NCI-H526 treated with DMSO at 0.1 percent for 48 hours (cell line): ENCODE data around the gene KRT38.

Experiments
- DNase-seq: peaks from one replicate; lab custom pipeline; 2025; lab: John Stamatoyannopoulos, UW

The KRT38 gene

DNA sequence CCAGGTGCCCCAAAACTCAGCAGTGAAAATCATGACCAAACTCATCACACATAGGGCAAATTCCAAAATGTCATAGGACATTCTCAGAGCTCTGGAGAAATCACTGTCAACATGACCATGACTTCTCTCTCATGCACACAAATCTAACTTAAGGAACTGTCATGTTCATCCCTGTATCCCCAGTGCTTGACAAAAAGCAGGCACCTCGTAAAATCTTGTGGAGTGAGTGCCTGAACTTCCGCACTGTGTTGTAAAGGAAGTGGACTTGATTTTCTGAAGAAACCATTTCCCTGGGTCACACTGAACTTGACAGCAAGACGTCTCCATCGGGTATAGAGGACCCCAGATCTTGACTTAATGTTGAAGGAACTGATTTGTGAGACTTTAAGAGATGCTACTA is 19.2 kb downstream of the KRT38 start:
- DNase-seq = no peak

DNA sequence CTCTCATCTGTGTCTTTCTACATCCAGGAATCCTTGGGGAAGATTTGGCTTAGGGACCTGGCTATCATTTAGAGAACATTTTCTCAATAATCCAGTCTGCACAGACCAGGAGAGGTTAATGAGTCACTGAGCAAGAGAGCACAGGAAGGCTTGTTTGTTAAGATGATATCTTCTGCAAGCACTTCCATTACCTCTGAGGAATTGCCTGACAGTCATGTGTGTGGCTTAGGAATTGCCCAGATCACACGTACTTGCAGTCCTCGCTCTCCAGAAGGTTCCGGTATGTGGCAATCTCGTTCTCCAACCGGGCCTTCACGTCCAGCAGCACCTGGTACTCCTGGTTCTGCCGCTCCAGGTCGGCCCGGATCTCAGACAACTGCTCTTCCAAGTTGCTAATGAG is 19.7 kb downstream of the KRT38 start:
- DNase-seq = no peak

DNA sequence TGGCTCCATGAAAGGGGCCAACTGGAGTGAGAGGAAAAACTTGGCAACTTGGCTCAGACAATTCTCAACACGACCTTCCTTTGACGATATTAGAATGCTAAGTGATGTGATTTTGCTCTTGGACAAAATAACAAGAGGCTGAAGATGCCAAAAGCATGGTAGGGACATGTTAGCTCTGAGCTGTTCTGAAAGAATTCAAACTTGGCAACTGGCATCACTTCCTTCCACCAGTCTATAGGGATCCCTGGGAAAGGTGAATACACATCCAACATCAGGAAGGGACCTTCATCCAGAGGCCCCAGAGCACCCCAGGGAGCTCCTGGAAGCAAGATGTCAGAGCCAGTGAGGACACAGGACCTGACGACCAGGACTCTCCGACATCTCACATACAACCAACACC is 20.6 kb downstream of the KRT38 start:
- no peak for DNase-seq

DNA sequence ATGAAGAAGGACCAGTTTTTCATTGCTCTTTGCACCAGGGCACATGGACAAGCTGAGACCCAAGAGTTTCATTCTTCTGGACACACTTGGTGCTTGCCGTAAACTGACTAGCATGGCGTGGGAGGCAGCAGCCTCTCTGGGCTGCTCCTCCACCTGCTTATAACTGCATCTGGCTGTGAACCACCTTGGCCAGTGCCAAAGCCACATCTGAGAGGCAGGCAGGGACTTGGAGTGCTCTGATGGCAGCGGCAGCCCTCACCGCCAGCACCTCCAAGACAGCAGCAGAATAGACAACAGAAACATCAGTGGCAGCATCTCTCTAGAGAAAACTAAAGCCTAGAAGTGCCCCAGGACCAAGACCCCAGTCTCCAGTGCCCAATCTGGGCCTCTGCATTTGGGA is 21.1 kb downstream of the KRT38 start:
- no peak for DNase-seq

DNA sequence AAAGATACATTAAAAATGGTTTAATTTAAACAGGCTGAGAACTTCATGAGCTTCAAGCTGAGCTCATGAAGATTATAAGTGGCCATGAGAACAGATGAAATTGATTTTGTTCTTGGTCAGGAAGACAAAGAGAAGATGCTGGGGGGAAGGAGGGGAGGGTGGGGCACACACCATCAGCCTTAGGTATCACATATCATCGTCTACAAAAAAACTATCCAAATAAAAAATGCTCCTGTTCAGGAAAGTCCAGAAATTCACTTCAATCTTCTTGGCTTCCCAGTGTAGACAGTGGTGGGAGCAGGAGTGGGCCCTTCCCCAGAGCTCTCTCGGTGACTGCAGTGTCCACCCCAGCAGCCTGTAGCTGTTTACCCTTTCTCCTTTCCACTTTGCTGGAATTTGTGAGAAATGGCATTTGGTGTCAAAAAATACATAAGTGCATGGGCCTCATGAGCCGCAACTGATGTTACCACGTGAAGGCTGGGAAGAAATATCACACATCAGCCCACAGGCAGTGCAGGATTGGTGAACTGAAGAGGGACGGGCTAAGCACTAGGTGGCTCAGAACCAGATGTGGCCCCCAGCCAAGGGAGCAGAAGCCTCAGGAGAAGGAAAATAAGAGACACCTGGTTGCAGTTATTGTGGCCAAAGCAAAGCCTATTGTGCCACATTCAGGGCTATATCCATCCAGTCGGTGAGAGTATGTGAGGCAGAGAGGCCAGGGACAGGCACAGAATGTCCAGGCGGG is 22.5 kb downstream of the KRT38 start:
- DNase-seq = no peak

DNA sequence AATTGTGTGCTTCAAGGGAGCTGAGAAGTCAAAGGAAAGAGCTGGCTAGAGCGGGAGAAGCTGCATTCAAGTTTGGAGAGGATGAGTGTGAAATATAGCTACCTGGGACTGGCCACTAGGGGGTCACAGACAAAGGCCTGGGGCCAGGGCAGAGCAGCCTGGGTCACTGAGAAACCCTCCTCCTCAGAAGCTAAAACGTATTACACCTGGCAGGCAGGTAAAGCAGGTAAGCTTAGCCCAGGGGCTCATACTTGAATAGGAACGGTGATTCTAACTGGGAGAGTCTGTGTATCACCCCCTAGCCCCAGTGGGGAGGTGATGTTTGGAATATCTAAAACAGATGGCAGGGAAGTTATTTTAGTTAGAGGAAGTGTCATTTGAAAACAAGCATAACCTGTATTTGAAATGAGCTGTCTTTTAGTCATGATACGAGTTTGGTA is 23.2 kb downstream of the KRT38 start:
- DNase-seq = no peak

DNA sequence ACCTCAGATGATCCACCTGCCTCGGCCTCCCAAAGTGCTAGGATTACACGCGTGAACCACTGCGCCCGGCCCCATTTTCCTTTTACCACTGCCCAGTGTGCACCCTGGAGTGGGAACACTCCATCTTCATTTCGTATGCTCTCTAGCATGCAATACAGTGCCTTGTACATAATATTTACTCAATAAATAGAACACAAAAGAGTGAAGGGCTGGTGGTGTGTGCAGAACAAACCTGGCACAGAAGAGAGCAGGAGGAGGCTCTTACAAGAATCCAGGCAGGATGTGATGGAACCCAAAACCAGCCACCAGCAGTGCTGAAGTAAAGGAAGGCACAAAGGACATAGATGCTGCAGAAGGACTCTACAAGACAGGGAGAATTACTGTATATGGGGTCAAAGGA is 23.7 kb downstream of the KRT38 start:
- no peak for DNase-seq

DNA sequence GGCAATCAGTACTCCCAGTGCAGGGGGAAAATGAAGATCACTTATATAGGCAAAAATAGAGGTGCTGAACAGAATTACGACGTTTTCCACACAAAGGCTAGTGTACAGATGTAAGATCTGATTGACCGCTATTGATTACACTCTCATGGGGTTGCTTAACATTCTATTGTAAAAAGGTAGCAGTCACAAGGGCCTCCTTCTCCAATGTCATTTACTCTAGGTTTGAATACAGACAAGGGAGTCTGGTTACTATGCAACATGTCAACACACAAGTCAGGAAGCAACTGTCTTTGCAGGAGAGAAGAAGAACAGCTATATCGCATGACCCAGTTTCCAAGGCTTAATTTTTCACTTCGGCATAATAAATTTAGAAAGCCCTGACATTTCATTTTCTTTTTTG is 24.3 kb downstream of the KRT38 start:
- no peak for DNase-seq

DNA sequence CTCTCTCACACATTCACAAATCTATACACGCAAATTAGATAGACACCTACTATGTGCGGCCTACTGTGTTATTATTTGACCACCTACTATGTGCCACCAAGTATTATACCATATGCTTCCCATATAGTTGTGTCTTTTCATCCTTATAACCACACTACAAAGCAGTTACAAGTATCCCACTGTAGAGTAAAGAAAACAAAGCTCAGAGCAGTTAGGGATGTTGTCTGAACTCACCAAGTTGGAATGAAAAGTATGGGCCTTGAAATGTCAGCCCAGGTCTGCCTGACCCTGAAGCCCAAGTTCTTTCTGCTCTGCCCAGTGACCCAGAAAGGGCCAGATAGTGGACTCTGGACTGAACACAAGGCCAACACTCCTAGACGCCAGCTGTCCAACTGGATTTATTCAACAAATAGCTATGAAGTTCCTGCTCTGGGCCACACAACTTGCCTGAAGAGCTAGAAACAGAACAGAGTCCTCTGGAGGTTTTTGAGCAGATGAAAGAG is 24.9 kb downstream of the KRT38 start:
- DNase-seq = no peak

DNA sequence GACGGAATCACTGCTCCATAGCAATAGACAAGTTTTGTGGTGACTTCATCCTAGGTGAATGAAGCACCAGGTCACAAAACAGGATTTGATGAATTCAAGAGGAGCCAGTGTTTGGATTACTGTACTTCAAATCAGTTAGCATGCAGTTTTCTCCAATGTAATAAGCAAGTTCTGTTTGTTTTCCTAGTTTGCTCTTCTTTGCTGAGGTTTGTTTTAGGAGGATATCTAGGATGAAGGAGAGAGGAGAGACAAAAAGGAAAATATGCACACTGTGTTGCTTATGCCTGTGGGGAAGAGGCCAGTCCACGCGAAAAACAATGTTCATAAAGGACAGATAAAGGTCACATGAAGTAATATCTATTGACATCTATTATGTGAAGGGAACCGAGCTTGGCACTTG is 25.4 kb downstream of the KRT38 start:
- DNase-seq = no peak

DNA sequence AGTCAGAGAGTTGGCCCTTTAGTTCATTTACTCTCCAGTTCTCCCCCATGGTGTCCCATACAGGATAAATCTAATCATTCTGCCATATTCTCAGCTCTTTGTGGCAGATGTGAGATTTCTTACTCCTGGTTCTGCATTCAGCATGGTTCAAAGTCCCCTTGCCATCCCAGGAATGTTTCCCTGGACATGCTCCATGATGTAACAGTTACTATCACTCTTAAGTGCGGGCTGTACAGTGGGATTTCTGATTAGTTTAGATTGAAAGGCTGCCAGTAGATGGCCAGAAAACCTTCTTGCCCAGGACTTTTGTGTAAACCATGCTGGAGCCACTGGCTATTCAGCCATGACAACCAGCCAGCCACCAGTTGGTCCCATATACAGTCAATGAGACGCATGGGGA is 26.8 kb downstream of the KRT38 start:
- DNase-seq = no peak

DNA sequence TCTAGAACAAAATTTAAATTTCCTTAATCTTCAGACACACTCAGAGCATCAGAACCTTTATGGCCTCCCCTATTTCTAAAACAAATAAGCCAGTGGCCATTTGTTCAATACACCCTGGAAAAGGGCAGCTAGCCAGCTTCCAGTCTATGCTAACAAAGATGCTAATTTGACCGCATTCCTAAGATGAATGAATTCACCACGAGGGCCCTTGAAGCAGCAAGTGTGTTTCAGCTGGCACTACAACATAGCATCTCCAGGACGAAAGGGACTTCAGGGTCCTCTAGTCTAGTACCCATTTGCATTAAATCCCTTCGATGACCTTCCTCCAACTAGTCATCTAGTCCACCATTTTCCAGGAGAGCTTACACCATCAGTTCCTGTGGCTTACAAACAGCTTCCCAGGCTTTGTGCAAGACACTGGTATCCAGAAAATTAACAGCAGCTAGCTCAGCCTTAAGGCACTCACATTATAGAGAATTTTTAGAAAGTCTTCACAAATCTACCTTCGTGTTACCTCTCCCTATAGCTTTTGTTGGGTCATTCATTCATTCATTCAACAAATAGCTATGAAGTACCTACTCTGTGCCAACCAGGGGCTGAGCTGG is 27.3 kb downstream of the KRT38 start:
- no peak for DNase-seq

DNA sequence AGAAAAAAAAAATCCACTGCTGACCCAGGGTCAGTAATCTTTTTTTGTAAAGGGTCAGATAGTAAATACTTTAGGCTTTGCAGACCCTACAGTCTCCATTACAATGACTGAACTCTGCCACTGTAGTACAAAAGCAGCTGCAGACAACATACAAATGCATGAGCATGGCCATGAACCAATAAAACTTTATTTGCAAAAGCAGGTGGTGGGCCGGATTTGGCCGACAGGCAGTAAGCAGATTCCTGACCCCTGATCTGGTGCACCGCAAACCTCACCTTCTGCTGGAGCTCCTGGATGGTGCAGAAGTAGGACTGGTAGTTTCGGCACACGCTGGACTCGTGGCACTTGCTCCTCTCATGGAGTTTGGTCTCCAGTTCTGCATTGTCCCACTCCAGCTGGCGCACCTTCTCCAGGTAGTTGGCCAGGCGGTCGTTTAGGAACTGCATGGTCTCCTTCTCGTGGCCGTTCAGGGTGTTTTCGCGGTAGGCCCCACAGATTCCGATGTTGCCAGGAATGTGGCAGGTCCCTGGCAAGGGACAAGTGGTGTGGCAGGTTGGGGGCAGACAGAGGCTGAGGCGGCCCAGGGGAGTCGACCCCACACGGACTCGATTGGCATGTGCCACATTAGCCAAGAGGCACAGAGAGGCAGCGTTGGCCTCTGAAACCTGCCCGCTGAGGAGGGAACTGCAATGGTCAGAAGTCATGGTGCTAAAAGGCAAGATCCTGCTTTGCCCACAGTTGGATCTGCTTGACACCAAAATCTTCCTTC is 29.5 kb downstream of the KRT38 start:
- DNase-seq = no peak

DNA sequence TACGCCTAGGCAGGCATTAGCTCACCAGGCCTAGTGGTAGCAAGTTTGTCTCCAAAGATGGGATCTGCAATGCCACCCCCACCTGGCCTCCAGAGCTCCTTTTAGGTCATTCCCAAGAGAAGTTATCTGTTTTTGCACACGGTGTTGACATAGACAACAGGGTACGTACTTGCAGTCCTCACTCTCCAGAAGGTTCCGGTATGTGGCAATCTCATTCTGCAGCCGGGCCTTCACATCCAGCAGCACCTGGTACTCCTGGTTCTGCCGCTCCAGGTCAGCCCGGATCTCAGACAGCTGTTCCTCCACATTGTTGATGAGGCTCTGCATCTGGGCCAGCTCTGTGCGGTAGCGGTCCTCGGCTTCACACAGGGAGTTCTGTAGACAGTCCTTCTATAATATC is 33.6 kb downstream of the KRT38 start:
- DNase-seq = no peak

DNA sequence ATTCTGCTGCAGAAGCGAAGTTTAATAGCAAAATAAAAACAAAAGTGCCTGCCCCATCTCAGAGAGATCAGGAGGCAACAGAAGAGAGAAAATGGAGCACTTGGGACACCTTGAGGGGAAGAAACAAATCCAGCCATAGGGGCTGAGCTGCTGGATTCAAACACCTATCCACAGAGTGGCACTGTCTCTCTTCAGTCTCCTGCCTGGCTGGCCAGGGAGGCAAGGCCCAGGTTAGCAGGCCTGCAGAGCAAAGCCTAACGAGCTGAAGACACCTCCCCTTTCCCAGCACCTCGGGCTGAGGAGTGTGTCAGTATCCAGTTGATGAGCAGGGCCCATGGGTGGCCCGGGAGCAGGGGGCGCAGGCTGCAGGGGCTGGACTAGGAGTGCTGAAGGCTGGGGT is 34.6 kb downstream of the KRT38 start:
- no peak for DNase-seq

DNA sequence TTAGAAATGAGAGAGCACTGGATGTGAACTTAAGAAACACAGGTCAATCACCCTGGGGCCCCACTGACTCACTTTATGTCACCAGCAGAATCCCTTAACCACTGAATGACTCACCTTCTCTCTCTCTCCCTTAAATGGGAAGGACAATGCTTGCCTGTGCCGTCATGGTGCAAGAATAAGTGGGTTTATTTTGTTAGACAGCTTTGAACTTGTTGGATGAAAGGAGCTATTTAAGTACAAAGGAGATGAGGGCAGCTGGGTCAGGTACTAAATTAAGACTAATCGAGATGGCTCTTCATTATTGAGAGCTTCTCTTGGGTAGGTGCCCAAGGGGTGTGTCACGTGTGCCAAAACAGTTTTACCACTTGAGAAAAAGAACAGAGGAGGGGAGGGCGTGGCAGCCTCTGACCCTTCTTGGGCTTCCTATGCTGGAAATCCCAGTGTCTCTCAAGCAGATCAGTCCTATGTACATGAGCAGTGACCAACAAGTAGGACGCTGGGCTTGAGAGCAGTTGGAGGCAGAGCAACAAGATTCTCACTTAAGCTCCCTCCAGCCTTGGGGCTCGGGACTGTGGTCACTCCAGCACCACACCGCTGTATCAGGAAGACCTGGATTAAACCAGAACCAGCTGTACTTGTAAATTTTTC is 36.6 kb downstream of the KRT38 start:
- DNase-seq = no peak

DNA sequence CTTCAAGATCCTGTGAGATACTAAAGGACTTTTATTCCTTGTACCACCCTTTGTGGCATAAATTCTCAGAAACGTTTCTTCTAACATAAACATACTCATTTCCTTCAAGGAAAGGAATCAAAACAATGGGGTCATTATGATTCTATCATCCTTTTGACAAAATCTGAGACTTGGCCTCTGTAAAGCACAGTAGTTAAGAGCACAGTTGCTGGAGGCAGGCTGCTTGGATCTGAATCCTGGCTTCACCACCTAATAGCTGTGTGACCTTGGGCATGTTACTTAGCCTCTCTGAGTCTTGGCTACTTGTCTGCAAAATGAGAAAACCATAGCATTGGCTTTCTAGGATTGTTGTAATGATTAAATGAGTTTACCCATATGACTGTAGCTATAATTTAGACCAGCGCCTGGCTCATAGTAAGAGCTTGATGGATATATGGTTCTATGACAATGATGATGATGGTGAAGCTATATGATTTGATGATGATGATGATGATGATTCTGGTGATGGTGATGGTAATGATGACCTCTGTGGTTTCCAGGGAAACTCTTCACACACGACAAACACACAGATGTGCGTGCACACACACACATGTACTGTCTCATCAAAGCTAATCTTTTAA is 37.3 kb downstream of the KRT38 start:
- no peak for DNase-seq

DNA sequence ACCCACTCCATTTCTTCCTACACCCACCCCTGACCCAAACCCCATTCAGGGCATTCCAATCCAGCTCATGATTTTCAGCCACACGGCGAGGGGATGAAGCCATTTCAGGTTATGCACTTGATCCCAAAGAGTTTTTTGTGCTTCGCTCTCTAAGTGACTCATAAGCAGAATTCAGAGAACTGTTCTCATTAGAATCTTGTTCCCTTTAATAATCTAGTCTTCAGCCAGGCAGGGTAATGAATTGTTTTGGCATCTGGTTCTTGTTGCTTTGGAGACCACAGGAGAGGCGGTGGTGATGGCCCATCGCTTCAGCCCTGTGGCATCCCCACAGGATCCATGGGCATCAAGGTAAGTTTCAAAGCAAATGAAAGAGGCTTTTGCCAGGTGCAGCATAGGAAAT is 38.6 kb downstream of the KRT38 start:
- no peak for DNase-seq

DNA sequence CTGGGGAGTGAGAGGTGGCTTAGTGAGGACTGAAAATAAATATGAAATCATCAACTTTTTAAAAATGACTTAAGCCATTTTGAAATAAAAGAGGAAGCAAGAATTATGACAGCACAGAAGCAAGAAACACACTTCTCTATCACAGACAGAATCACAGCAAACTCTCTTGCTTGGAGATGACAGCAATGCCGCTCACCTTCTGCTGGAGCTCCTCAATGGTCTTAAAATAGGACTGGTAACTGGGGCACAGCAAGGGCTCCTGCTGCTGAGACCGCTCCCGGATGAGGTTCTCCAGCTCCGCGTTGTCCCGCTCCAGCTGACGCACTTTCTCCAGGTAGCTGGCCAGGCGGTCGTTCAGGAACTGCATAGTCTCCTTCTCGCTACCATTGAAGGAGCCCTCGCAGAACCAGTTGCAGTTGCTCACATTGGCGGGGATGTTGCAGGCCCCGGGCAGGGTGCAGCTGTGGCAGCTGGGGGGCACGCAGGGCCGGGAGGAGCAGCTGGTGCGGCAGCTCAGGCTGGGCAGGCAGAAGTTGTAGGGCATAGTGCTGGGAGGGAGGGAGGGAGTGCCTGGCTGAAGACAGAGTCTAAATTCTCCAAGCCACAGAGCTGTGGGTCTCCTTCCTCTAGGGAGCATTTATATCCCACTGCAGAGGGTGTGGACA is 43.7 kb downstream of the KRT38 start, which contains the start of gene KRT31:
KRT31 (minus strand) TSS at position 613 of the 665 bp plus-strand sequence; CDS start at position 544, 69 bp downstream.
- DNase-seq = no peak

DNA sequence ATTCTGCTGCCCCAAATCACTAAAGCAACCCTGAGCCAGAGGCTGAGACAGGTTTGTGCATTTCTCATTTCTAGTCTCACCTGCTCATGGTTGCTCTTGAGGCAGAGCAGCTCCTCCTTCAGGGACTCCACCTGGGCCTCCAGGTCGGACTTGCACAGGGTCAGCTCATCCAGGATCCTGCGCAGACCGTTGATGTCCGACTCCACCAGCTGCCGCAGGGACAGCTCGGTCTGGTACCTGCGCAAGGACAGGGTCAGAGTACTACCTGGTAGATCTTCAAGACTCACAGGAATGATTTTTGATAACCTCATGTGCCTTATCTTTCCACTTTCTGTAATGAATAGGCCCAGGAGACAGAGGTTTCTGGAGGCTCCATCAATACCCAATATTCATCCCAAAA is 44.4 kb downstream of the KRT38 start:
- no peak for DNase-seq

DNA sequence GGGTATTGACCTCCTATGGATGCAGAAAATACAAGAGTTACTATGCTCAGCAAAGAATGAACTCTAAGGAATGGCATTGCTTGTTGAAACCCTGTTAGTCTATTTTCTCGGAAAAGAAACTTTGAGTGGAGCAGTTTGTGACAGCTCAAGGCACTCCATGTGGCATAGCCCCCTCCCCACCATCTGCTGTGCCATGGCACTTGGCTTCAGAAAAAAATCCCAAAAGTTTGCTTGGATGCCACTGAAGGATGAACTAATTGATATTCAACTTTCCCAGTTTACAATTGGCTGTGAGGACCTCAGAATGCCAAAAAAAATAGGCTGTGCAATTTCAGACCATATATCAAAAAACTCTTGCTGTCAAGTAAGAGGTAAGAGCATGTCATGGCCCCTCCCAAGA is 45.2 kb downstream of the KRT38 start:
- DNase-seq = no peak
